SK-N-SH (cell line): ENCODE measurements around the gene ACP6. TPM values are rescaled to one million over a fixed set of nuclear protein-coding genes. Genes with fewer than 3 reads are reported as not detected.

ENCODE experiments used
- CTCF ChIA-PET: fragments of 300-600, 350-600 bp; formaldehyde crosslinking; extraction: SDS; loops from one replicate; lab custom pipeline; 2021; lab: Yijun Ruan, JAX
- POLR2A ChIA-PET: fragments of 350-600 bp; sonication (Branson Sonifier 250); formaldehyde crosslinking; extraction: SDS; loops from one replicate; lab custom pipeline; 2020; ENCODE audit warnings: antibody characterized with exemption, inconsistent platforms; lab: Yijun Ruan, JAX
- DNase-seq: peaks from one replicate; pipeline ENCODE4 v3.0.0; 2012
- H2AFZ ChIP-seq: fragments of 200-600 bp; sonication (generic); 2 replicates; pipeline ENCODE4 v1.8.1; 2016; ENCODE audit warnings: antibody characterized with exemption, mild to moderate bottlenecking, low read depth
- H3F3A ChIP-seq: fragments of 200-600 bp; sonication (generic); replicated peaks from 2 replicates; pipeline ENCODE3; 2016; ENCODE audit warnings: antibody characterized with exemption, mild to moderate bottlenecking; ENCODE audit not compliant: insufficient read depth
- H3K27ac ChIP-seq, 2 experiments: fragments of 200-500 bp in 1 of 2; fragments of 200-600 bp in 1 of 2; sonication (Bioruptor generic) in 1 of 2; sonication (generic), shearing (Covaris generic) in 1 of 2; 2 replicates each; pipeline versions ENCODE4 v1.5.1 to v1.6.1; 2014 to 2016; ENCODE audit warnings: low read depth in 2 of 2, inconsistent platforms in 1 of 2, low read length in 1 of 2, mild to moderate bottlenecking in 1 of 2, mixed read lengths in 1 of 2
- H3K27me3 ChIP-seq: fragments of 200-600 bp; sonication (generic), shearing (Covaris generic); 2 replicates; pipeline ENCODE4 v1.6.1; 2016; ENCODE audit warnings: mixed run types; ENCODE audit not compliant: insufficient read depth
- H3K36me3 ChIP-seq, 2 experiments: fragments of 200-500 bp in 1 of 2; fragments of 200-600 bp in 1 of 2; sonication (Bioruptor generic) in 1 of 2; sonication (generic) in 1 of 2; replicated peaks in 1 of 2; 2 replicates each; pipeline versions ENCODE3 to v1.5.1; 2014 to 2016; ENCODE audit warnings: low read length in 1 of 2, mild to moderate bottlenecking in 1 of 2; ENCODE audit not compliant: insufficient read depth in 2 of 2, control insufficient read depth in 1 of 2
- H3K4me1 ChIP-seq, 2 experiments: fragments of 200-500 bp in 1 of 2; fragments of 200-600 bp in 1 of 2; sonication (Bioruptor generic) in 1 of 2; sonication (generic), shearing (Covaris generic) in 1 of 2; 2 replicates each; pipeline versions ENCODE4 v1.5.1 to v1.6.1; 2014 to 2016; ENCODE audit warnings: low read depth in 1 of 2, low read length in 1 of 2, mixed run types in 1 of 2; ENCODE audit not compliant: insufficient read depth in 2 of 2, control insufficient read depth in 1 of 2
- H3K4me2 ChIP-seq: fragments of 200-600 bp; sonication (generic), shearing (Covaris generic); 2 replicates; pipeline ENCODE4 v1.6.1; 2017; ENCODE audit warnings: mixed run types
- H3K4me3 ChIP-seq, 2 experiments: fragments of 200-500 bp in 1 of 2; fragments of 200-600 bp in 1 of 2; sonication (Bioruptor generic) in 1 of 2; sonication (generic), shearing (Covaris generic) in 1 of 2; 2 replicates each; pipeline versions ENCODE4 v1.5.1 to v1.8.1; 2014 to 2016; ENCODE audit warnings: low read depth in 2 of 2, inconsistent platforms in 1 of 2, low read length in 1 of 2, mild to moderate bottlenecking in 1 of 2, mixed read lengths in 1 of 2, moderate library complexity in 1 of 2
- H3K79me2 ChIP-seq: fragments of 200-600 bp; sonication (generic); 2 replicates; pipeline ENCODE4 v1.8.1; 2017; ENCODE audit warnings: mild to moderate bottlenecking; ENCODE audit not compliant: insufficient read depth
- H3K9ac ChIP-seq: fragments of 200-600 bp; sonication (generic); 2 replicates; pipeline ENCODE4 v1.6.1; 2017; ENCODE audit warnings: mixed run types
- H3K9me2 ChIP-seq: fragments of 200-600 bp; sonication (generic); 2 replicates; pipeline ENCODE4 v1.6.1; 2017; ENCODE audit warnings: mixed run types
- H3K9me3 ChIP-seq: fragments of 200-600 bp; sonication (generic); 2 replicates; pipeline ENCODE4 v1.6.1; 2017; ENCODE audit warnings: mixed run types, mild to moderate bottlenecking, moderate library complexity
- H4K20me1 ChIP-seq: fragments of 200-600 bp; sonication (generic); 2 replicates; pipeline ENCODE4 v1.6.1; 2017; ENCODE audit warnings: mild to moderate bottlenecking, mixed run types; ENCODE audit not compliant: insufficient read depth
- CTCF ChIP-seq: fragments of 200-600 bp; sonication (generic); IDR thresholded peaks from 2 replicates; pipeline ENCODE4 v1.6.1; 2017; ENCODE audit warnings: antibody characterized with exemption, mild to moderate bottlenecking, moderate library complexity
- ELF1 ChIP-seq: IDR thresholded peaks from 2 replicates; pipeline ENCODE4 v1.4.0; 2012
- EP300 ChIP-seq, 2 experiments: IDR thresholded peaks; 2 replicates each; pipeline versions ENCODE4 v1.4.0 to v1.6.1; 2012; ENCODE audit warnings: borderline replicate concordance in 1 of 2, low read depth in 1 of 2, low read length in 1 of 2
- EZH2phosphoT487 ChIP-seq: fragments of 200-600 bp; sonication (generic); IDR thresholded peaks from 2 replicates; pipeline ENCODE4 v1.6.1; 2017; ENCODE audit warnings: low read depth, mixed run types, mild to moderate bottlenecking, antibody characterized with exemption, moderate library complexity, borderline replicate concordance
- FOXJ3 ChIP-seq: sonication (generic); formaldehyde crosslinking; IDR thresholded peaks from 2 replicates; pipeline ENCODE4 v1.5.1; 2020; ENCODE audit warnings: mild to moderate bottlenecking, missing genetic modification reagents
- FOXM1 ChIP-seq: IDR thresholded peaks from 2 replicates; pipeline ENCODE4 v1.4.0; 2012; ENCODE audit warnings: low read depth, mild to moderate bottlenecking
- GABPA ChIP-seq: IDR thresholded peaks from 2 replicates; pipeline ENCODE4 v1.4.0; 2012; ENCODE audit warnings: low read depth, mild to moderate bottlenecking
- JUND ChIP-seq: IDR thresholded peaks from 2 replicates; pipeline ENCODE4 v1.4.0; 2012
- MEF2A ChIP-seq: IDR thresholded peaks from 2 replicates; pipeline ENCODE4 v1.4.0; 2012; ENCODE audit warnings: low read depth, borderline replicate concordance
- MXI1 ChIP-seq: IDR thresholded peaks from 2 replicates; pipeline ENCODE4 v1.6.1; 2012; ENCODE audit warnings: mild to moderate bottlenecking, low read depth, low read length, improper control_type of control experiment
- NFIC ChIP-seq: IDR thresholded peaks from 2 replicates; pipeline ENCODE4 v1.4.0; 2012; ENCODE audit warnings: borderline replicate concordance
- NRF1 ChIP-seq: IDR thresholded peaks from 2 replicates; pipeline ENCODE4 v1.6.1; 2012; ENCODE audit warnings: low read depth, mild to moderate bottlenecking, low read length
- REST ChIP-seq: IDR thresholded peaks from 2 replicates; pipeline ENCODE4 v1.6.1; 2012; ENCODE audit warnings: mild to moderate bottlenecking, low read depth, low read length, moderate library complexity
- SIN3A ChIP-seq: IDR thresholded peaks from 2 replicates; pipeline ENCODE4 v1.6.1; 2012; ENCODE audit warnings: low read depth, mild to moderate bottlenecking, low read length, moderate library complexity, borderline replicate concordance
- TAF1 ChIP-seq: IDR thresholded peaks from 2 replicates; pipeline ENCODE4 v1.6.1; 2012; ENCODE audit warnings: low read depth, mild to moderate bottlenecking, low read length, moderate library complexity, borderline replicate concordance
- TCF12 ChIP-seq: IDR thresholded peaks from 2 replicates; pipeline ENCODE4 v1.4.0; 2012
- TEAD4 ChIP-seq: IDR thresholded peaks from 2 replicates; pipeline ENCODE4 v1.4.0; 2012; ENCODE audit warnings: mild to moderate bottlenecking, borderline replicate concordance; ENCODE audit not compliant: insufficient read depth
- USF1 ChIP-seq: IDR thresholded peaks from 2 replicates; pipeline ENCODE4 v1.4.0; 2012; ENCODE audit warnings: low read depth, borderline replicate concordance
- USF2 ChIP-seq: fragments of 150-350 bp; IDR thresholded peaks from 2 replicates; pipeline ENCODE4 v1.6.1; 2017; ENCODE audit warnings: antibody characterized with exemption, low read length, low read depth, borderline replicate concordance
- YY1 ChIP-seq: IDR thresholded peaks from 2 replicates; pipeline ENCODE4 v1.4.0; 2012; ENCODE audit warnings: low read depth, mild to moderate bottlenecking
- WGBS: methylation state at CpG from one replicate; pipeline ENCODE4 v1.1.6; 2017; ENCODE audit warnings: low lambda C conversion rate; 5-methylcytosine and 5-hydroxymethylcytosine counted together
- polyA plus RNA-seq, 3 experiments: library from polyadenylated mRNA; depleted of rRNA; stranded (reverse); fragments of >200 nt; gene quantifications; 2 replicates each; pipeline ENCODE4 v1.2.3, GENCODE V29; 2012

Gene ACP6
- polyA plus RNA-seq, 1 of the 3 experiments (the other 2 are of a cell fraction) = 10.9 TPM

- Histone ChIP-seq H3K36me3 (peaks cover 0 to 26% of the 10 kb centered on the region in 2 experiments), H3K9ac (no peak overlapping the region)
- POLR2A ChIA-PET = no interaction called here
- CTCF ChIA-PET = interaction anchor here (2.0 to 3.7 kb wide), 2 partner anchors 17 to 151 kb away, joined by 7 to 26 read pairs; no protein-coding TSS in a partner anchor
- TF ChIP-seq FOXJ3 (CRISPR knock-in tag) = no peak
- TF ChIP-seq GABPA = no peak
- no peak for TF ChIP-seq REST
- TF ChIP-seq TAF1 = no peak
- TF ChIP-seq CTCF = no peak
- no peak for TF ChIP-seq YY1
- TF ChIP-seq TEAD4 = no peak
- TF ChIP-seq ELF1 = no peak
- TF ChIP-seq MXI1 = no peak
- TF ChIP-seq NRF1 = no peak
- no peak for TF ChIP-seq TCF12
- TF ChIP-seq NFIC = no peak
- TF ChIP-seq USF2 = no peak
- no peak for TF ChIP-seq SIN3A
- TF ChIP-seq EZH2phosphoT487 = no peak
- no peak for TF ChIP-seq EP300 (IDR thresholded peaks at IDR 0.05; ENCODE audit: borderline replicate concordance in 1 of 2, low read depth in 1 of 2, low read length in 1 of 2)
- no peak for TF ChIP-seq FOXM1
- TF ChIP-seq MEF2A = no peak
- TF ChIP-seq USF1 = no peak
- TF ChIP-seq JUND = no peak
- TF ChIP-seq, all 33 proteins: peak for 0
- Histone ChIP-seq H3K4me1 (no peaks in the 10 kb centered on the region; a peak in 1 of 4 replicates), H4K20me1 (no peaks in the 10 kb centered on the region), H3K27ac (no peak overlapping the region), H3F3A (no peaks in the 10 kb centered on the region), H3K9me3 (no peaks in the 10 kb centered on the region), H2AFZ (no peak overlapping the region), H3K79me2 (no peaks in the 10 kb centered on the region), H3K4me3 (no peak overlapping the region), H3K4me2 (no peak overlapping the region), H3K9me2 (no peaks in the 10 kb centered on the region), H3K27me3 (no peaks in the 10 kb centered on the region)
- no peak for DNase-seq
- 77% methylated on average over 3 of the region's 3 CpGs for WGBS
Measured at GRCh38 chr1:147643974-147644373, 26.4 kb downstream of the ACP6 start.
